Heart left ventricle (tissue), 13 donors: ENCODE results near the gene MAPK13.

Source experiments
- POLR2A ChIP-seq, 2 donors: fragments of 450-650 bp; IDR thresholded peaks; one replicate each; pipeline ENCODE4 v1.6.1; 2017; ENCODE audit warnings: antibody characterized with exemption in 2 of 2, mild to moderate bottlenecking in 2 of 2, moderate library complexity in 2 of 2
- TF ChIP-seq, protein P1 (sequence below), 12 donors: fragments of 200-600 bp; sonication (generic) in 4 of 12; IDR thresholded peaks; one replicate each; pipeline versions ENCODE4 v1.5.0 to v1.8.0; 2018 to 2022; ENCODE audit warnings: antibody characterized with exemption in 12 of 12, mild to moderate bottlenecking in 5 of 12
- donor health status: ischemic (EF 13 %, LVEDD 7.1; RV severe dilation, severe dysfunction).
- donor health status: DM: no; HTN: yes; CAD: no.
- donor health status: DM: no; HTN: no; CAD: no.
- donor health status: ischemic (EF 25% LVEDD 6.9; RV normal size, moderate dysfunction).
- donor health status: ischemic (EF 25% LVEDD 5.7; RV mildly dilated, moderate dysfunction).
- donor health status: ischemic (EF 35%, LVEDD 5.7; RV mildly dilated, moderate dysfunction).
- donor health status: nonischemic (EF 11% LVEDD 7.7; RV severe dilation, severe dysfunction).
- donor health status: DM: yes; HTN: yes; CAD: no.
- donor health status: PGD.
- donor health status: ischemic (EF 29% LVEDD 5.4; RV normal size, mild dysfunction).
- donor health status: nonischemic (EF 23%, LVEDD 6.1; RV moderate dilation, normal function).

DNA sequence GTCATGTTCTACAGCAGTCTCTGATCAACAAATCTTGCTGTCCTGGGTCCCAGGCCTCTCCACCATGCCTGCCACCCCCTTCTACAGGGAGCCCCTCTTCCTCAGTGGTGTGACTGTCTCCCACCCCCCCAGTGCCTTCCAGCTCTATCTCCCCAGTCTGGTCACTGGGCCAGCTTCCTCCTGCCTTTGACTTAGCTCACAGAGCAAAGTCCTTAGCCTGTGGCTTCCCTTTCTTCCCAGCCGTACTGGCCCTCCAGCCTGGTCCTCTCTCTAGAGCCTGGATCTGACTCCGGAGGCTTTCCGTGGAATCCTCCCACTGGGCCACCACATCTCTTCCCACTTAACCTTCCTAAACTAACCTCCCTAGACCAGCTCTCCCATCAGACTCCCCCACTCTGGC lies 17.0 kb downstream of the MAPK13 start:
- TF ChIP-seq, protein P1, sequence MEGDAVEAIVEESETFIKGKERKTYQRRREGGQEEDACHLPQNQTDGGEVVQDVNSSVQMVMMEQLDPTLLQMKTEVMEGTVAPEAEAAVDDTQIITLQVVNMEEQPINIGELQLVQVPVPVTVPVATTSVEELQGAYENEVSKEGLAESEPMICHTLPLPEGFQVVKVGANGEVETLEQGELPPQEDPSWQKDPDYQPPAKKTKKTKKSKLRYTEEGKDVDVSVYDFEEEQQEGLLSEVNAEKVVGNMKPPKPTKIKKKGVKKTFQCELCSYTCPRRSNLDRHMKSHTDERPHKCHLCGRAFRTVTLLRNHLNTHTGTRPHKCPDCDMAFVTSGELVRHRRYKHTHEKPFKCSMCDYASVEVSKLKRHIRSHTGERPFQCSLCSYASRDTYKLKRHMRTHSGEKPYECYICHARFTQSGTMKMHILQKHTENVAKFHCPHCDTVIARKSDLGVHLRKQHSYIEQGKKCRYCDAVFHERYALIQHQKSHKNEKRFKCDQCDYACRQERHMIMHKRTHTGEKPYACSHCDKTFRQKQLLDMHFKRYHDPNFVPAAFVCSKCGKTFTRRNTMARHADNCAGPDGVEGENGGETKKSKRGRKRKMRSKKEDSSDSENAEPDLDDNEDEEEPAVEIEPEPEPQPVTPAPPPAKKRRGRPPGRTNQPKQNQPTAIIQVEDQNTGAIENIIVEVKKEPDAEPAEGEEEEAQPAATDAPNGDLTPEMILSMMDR (IDR thresholded peaks at IDR 0.05): no peak
- TF ChIP-seq POLR2A (IDR thresholded peaks at IDR 0.05): no peak
